Stimulated activated naive CD4-positive, alpha-beta T cell (primary cell): Measurements from ENCODE around the gene RPGR.

Source experiments
- DNase-seq, 6 experiments: peaks; one replicate each; lab custom pipeline; 2025; lab: John Stamatoyannopoulos, UW

The RPGR gene

GRCh38 chrX:38327007-38327774 is at the start of gene RPGR:
Gene RPGR (minus strand): TSS chrX:38327509. CDS start chrX:38327367, 142 bp downstream.
- DNase-seq, result peak; percentile 80 to 89 (median 86)

GRCh38 chrX:38376747-38377146 is 49.4 kb upstream of the RPGR start:
- no peak for DNase-seq

GRCh38 chrX:38375891-38376290 is 48.6 kb upstream of the RPGR start:
- DNase-seq, result no peak

GRCh38 chrX:38374431-38374830 is 47.1 kb upstream of the RPGR start:
- no peak for DNase-seq

- no peak for DNase-seq
Observed at GRCh38 chrX:38371641-38372040, 44.3 kb upstream of the RPGR start.

- no peak for DNase-seq
Observed at GRCh38 chrX:38368774-38369173, 41.5 kb upstream of the RPGR start.

GRCh38 chrX:38365954-38366353 is 38.6 kb upstream of the RPGR start:
- DNase-seq, result no peak

- DNase-seq, result no peak
Observed at GRCh38 chrX:38363046-38363445, 35.7 kb upstream of the RPGR start.

GRCh38 chrX:38357747-38358673 is 30.7 kb upstream of the RPGR start:
- no peak for DNase-seq

- DNase-seq, result no peak
Observed at GRCh38 chrX:38356401-38356800, 29.1 kb upstream of the RPGR start.

GRCh38 chrX:38352362-38352761 is 25.1 kb upstream of the RPGR start, which contains the start of gene OTC:
Gene OTC (plus strand): TSS chrX:38352604. CDS start chrX:38352697, 93 bp downstream.
- DNase-seq, result no peak

- no peak for DNase-seq
Observed at GRCh38 chrX:38351346-38351745, 24.0 kb upstream of the RPGR start.

GRCh38 chrX:38347136-38347535 is 19.8 kb upstream of the RPGR start:
- no peak for DNase-seq

GRCh38 chrX:38346150-38346549 is 18.8 kb upstream of the RPGR start:
- no peak for DNase-seq

GRCh38 chrX:38342853-38343778 is 15.8 kb upstream of the RPGR start:
- DNase-seq, result no peak

GRCh38 chrX:38341442-38341841 is 14.1 kb upstream of the RPGR start:
- DNase-seq, result no peak

- DNase-seq, result no peak
Observed at GRCh38 chrX:38336538-38337240, 9.4 kb upstream of the RPGR start.

GRCh38 chrX:38335382-38335781 is 8.1 kb upstream of the RPGR start:
- no peak for DNase-seq

GRCh38 chrX:38332505-38332904 is 5.2 kb upstream of the RPGR start:
- DNase-seq, result no peak

- no peak for DNase-seq
Observed at GRCh38 chrX:38327775-38328081, 419 bp upstream of the RPGR start.

- DNase-seq, result no peak
Observed at GRCh38 chrX:38326086-38326485, 1.2 kb downstream of the RPGR start.
